Ammon's horn (tissue), 1 donor: ENCODE results near the gene GALNT7.

Experiments used
- DNase-seq: peaks from one replicate; pipeline ENCODE4 v3.0.0-alpha.2; 2016; ENCODE audit warnings: low spot score

The GALNT7 gene

DNA sequence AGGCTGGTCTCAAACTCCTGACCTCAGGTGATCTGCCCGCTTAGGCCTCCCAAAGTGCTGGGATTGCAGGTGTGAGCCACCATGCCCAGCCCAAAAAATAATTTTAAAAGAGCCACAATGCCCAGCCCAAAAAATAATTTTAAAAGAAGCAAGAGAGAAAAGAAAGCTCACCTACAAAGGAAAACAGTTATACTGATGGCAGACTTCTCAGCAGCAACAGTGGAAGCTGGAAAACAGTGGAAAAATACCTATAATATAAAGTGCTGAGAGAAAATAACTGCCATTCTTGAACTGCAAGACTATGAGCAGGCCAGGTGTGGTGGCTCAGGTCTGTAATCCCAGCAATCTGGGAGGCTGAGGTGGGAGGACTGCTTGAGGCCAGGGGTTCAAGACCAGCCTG lies 178.9 kb downstream of the GALNT7 start:
- no peak for DNase-seq

DNA sequence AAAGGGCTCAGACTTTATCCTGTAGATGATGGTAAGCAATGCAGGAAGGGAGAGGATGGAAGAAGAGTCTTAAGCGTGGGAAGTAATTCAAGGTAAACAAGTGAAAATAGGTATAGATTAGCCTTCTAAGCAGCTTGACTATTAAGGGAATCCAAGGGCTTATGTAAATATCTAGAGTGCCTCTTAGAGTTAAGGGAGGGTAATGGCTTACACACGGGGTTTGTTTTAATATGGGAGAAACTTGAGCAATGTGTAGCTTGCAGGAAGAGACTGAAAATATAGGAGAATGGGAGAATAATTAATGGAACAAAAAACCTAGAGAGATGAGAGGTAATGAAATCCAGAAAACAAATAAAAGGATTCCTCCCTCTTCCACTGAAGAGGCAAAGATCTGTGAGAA lies 189.3 kb downstream of the GALNT7 start:
- DNase-seq, result no peak

DNA sequence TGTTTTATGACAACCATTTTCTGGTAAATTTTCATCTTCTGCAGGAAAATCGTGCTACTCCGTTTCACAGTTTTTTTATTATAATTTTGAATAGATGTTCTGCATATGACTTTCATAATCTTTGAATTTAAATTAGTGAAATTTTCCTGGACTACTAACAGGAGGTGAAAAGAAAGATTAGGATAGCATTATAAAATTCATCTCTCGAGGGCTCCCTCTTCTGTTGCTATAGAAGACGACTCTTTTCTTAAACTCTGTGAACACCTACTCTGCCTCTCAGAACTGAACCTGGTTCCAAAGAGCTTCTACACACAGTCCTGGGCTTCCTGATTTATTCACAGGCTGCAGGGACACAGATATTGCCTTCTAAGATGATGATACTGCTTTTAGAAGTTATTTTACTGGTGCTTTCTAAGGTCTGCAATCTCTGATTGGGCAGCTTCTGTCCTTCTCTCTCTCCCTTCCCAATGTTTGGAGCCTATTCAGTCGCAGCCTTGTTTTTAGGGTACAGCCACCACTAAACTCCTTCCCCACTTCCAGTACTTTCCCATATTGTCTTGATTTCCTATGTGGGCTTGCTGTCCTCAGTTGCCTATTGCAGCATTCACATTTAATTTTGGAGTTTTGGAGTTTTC lies 192.1 kb downstream of the GALNT7 start:
- no peak for DNase-seq

DNA sequence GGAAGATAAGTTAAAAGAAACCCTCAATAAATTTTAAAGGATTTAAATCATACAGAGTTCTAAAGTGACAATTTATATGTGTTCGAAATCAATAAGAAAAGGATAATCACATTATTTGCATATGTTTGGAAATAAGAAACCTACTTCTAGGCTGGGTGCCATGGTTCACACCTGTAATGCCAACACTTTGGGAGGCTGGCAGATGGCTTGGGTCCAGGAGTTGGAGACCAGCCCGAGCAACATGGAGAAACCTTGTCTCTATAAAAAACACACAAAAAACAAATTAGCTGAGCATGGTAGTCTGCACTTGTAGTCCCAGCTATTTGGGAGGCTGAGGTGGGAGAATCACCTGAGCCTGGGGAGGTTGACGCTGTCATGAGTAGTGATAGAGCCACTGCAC lies 194.1 kb downstream of the GALNT7 start:
- DNase-seq, result no peak

DNA sequence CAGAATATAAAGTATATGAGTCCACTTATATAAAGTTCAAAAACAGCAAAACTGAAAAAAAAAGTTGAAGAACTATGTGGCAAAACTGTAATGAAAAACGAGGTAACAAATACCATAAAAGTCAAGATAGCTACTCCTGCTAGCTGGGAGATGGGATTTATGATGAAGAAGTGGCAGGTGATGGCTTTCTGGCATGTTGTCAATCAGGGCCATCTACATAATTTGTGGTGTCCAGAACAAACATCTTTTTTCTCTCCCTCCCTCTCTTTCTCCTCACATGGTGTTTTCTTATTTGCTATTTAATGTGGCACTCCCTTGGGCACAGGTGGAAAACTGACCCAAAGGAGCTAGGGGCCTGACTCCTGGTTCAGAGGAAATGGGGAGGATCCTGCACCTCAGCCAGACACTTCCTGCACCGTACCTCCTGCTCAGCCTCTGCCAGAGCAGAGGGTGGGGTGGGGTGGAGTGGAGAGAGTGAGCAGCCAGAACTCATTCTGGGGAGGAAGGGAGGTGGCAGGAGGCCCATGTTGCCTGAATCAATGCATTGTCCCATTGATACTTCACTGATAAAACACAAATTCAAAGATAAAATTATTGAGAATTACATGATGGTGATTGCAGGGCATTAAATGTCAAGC lies 196.9 kb downstream of the GALNT7 start:
- no peak for DNase-seq

DNA sequence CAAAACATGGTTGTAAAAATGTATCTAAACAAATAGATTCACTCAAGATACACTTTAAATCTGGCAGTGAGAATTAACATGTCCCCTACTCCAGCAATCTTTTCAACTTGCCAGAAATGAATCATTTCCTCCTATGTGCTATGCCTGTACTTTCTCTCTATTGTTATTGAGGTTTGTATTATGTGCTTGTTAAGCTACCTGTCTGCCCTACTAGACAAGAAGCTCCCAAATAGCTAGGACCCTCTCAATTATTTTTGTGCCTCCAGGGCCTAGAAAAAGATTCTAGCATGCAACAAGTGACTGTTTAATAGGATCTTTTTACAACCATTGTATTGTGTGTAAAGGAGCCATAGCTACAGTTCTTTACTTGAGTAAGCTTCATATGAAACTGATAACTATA lies 198.7 kb downstream of the GALNT7 start:
- DNase-seq, result no peak

DNA sequence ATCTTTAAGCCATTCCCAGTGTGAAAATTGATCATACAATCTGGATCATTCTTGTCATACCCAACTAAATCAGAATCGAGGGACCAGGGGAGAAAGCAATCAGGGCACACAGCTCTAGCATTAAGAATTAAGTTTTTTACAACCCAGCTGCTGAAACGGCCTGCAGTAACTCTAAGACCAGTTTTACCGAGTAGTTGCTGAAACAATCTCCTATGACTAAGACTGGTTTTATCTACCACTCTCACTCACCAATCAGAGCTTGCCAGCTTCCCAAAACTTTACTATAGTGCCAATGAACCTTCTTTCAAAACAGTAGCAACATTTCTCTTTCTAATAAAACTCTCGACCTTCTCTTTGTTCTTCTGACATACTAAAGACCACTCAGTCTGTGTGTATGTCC lies 199.3 kb downstream of the GALNT7 start:
- no peak for DNase-seq

DNA sequence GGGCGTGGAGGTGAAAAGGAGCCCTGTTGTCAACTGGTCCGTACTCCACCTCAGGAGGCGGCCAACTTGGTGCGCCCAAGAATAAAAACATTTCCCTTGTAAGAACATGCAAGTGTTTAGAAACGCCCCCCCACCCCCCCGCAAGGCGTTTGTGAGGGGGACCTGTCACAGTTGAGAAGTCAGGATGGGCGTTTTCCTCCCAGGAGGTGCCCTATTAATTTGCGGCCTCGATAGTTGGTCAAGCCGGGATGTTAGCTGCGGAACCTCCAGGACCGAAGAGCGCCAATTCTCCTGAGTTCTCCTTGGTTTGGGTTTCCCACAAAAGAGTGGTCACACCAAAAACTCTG lies 201.5 kb downstream of the GALNT7 start:
- DNase-seq, result no peak

DNA sequence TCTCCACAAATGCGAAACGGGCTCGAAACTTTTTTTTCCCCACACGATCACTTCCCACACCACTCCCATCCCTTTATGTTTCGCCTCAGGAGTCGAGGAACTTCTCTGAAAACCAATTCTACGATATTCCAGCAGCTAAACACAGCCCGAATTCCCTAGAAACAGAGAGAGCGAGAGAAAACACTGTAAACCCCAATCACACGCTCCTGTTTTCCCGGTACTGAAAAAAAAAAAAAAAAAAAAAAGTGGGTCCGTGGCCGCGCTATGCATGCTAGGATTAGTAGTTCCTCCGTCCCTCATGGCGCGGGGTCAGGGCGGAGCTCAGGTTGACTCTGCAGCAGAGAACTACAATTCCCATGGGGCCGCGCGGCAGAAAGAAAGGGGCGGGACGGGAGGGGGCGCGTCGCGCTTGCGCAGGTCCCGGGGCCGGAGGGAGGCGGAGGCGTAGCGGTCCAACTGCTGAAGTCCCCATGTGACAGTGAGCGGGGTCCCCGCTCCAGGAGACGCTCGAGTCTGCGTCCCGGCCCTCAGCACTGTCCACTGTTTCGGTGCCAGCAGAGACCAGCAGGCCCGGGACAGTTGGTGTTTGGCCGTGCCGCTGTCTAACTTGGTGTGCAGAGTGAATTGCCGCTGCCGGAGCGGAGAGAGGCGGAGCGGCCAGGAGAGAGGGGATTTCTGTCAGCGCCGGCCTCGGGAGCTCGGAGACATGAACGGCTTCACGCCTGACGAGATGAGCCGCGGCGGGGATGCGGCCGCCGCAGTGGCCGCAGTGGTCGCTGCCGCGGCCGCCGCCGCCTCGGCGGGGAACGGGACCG lies 202.1 kb downstream of the GALNT7 start, which contains the start of gene SAP30:
SAP30 (plus strand) TSS at position 478 of the 815 bp plus-strand sequence; CDS start at position 707, 229 bp downstream.
- DNase-seq, result peak; percentile 98

DNA sequence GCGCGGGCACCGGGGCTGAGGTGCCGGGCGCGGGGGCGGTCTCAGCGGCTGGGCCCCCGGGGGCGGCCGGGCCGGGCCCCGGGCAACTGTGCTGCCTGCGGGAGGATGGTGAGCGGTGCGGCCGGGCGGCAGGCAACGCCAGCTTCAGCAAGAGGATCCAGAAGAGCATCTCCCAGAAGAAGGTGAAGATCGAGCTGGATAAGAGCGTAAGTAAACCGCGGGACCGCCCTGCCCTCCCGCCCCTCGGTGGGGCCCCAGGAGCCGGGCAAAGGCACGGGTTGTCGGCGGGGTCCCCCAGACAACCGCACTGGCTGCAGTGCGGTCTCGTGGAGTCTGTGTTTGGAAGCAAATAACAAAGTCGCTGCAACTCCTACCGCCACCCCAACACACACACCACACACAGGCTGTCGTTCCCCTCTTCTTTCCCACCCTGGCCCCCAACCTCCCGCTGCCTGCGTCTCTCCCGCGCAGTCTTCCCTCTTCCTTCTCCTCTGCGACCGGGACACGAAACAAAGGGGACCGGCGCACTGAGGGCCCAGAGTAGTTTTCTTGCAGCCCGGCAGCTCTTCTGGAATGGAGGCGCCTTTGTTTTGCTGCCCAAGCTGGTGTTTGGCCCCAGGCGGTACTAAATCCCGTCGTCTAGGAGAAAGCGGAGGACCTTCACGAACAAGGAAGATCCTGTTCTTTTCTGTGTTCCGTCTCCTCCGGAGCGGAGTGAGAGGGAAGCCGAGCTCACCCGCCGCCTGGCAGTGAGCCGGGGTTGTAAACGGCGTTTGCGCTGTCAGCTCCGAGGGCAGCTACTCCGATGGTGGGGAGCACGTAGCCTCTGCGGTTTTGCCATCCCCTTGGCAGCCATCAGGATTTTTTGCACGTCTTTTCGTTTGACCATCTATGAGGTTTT lies 202.9 kb downstream of the GALNT7 start:
- peak; percentile 87 for DNase-seq
